GM12878 (cell line): ENCODE data around the gene DLG2. TPM values are rescaled to one million over a fixed set of nuclear protein-coding genes. Genes with fewer than 3 reads are reported as not detected.

Experiments
- ATAC-seq: fragments of 200-7000 bp; cut with Tn5 transposase; 3 replicates; pipeline ENCODE4 v1.9.1; 2020; ENCODE audit warnings: mild to moderate bottlenecking, moderate library complexity
- BruUV-seq: library from RNA; stranded (reverse); fragments of 400-500 nt; replicated peaks from 2 replicates; lab custom pipeline; 2021; lab: Mats Ljungman, UMichigan
- CTCF ChIA-PET: fragments of 300-600 bp; sonication (Branson Sonifier 250); formaldehyde crosslinking; extraction: SDS; loops from one replicate; lab custom pipeline; 2021; ENCODE audit warnings: inconsistent platforms; lab: Yijun Ruan, JAX
- POLR2A ChIA-PET: fragments of 350-600 bp; formaldehyde crosslinking; extraction: SDS; loops from one replicate; lab custom pipeline; 2021; ENCODE audit warnings: inconsistent platforms; lab: Charles Lee
- RAD21 ChIA-PET: fragments of 300-600 bp; sonication (Branson Sonifier 250); formaldehyde crosslinking; loops from one replicate; lab custom pipeline; 2023; ENCODE audit warnings: antibody characterized with exemption; ENCODE audit not compliant: unreplicated experiment; lab: Charles Lee
- SMC1A ChIA-PET: fragments of 300-600 bp; sonication (Branson Sonifier 250); formaldehyde crosslinking; loops from one replicate; lab custom pipeline; 2023; ENCODE audit not compliant: unreplicated experiment, uncharacterized antibody; lab: Charles Lee
- DNase-seq: peaks from one replicate; pipeline ENCODE4 v3.0.0-alpha.2; 2011; ENCODE audit warnings: low read depth, low spot score
- FAIRE-seq: peaks from 3 replicates; lab custom pipeline; 2011; peaks lifted over from hg19 to GRCh38; lab: Jason Lieb, UNC
- H2AFZ ChIP-seq: 2 replicates; pipeline ENCODE4 v1.6.0; 2011; ENCODE audit warnings: low read depth, low read length, control low read depth; ENCODE audit not compliant: control insufficient read depth
- H3K27ac ChIP-seq: 2 replicates; pipeline ENCODE4 v1.5.1; 2011; ENCODE audit warnings: control low read depth; ENCODE audit not compliant: control insufficient read depth, insufficient read depth
- H3K27me3 ChIP-seq, 2 experiments: replicated peaks in 1 of 2; 2 replicates each; pipeline versions ENCODE4 v1.6.0 to v1.6.1; 2011; ENCODE audit warnings: low read length in 1 of 2; ENCODE audit not compliant: control insufficient read depth in 2 of 2, insufficient read depth in 2 of 2
- H3K36me3 ChIP-seq, 2 experiments: 2 replicates each; pipeline ENCODE4 v1.5.1; 2011; ENCODE audit warnings: low read length in 1 of 2; ENCODE audit not compliant: control insufficient read depth in 2 of 2, insufficient read depth in 2 of 2
- H3K4me1 ChIP-seq: 2 replicates; pipeline ENCODE4 v1.6.1; 2011; ENCODE audit warnings: mild to moderate bottlenecking, low read length, moderate library complexity, mixed read lengths; ENCODE audit not compliant: control insufficient read depth, insufficient read depth
- H3K4me2 ChIP-seq: 2 replicates; pipeline ENCODE4 v1.6.0; 2011; ENCODE audit warnings: control low read depth; ENCODE audit not compliant: control insufficient read depth, insufficient read depth
- H3K4me3 ChIP-seq: fragments of 200-600 bp; sonication (generic); 2 replicates; pipeline ENCODE4 v1.5.1; 2016
- H3K79me2 ChIP-seq: 2 replicates; pipeline ENCODE4 v1.6.0; 2011; ENCODE audit warnings: low read length; ENCODE audit not compliant: control insufficient read depth, insufficient read depth
- H3K9ac ChIP-seq: 2 replicates; pipeline ENCODE4 v1.8.0; 2011; ENCODE audit warnings: low read length, control low read depth, mixed read lengths; ENCODE audit not compliant: control insufficient read depth, insufficient read depth
- H3K9me3 ChIP-seq: replicated peaks from 3 replicates; pipeline ENCODE4 v1.5.1; 2011; ENCODE audit warnings: mild to moderate bottlenecking, low read length; ENCODE audit not compliant: control insufficient read depth, insufficient read depth
- H4K20me1 ChIP-seq: 2 replicates; pipeline ENCODE4 v1.6.0; 2011; ENCODE audit not compliant: control insufficient read depth, insufficient read depth
- BCL11A ChIP-seq: IDR thresholded peaks from 2 replicates; pipeline ENCODE4 v1.6.1; 2011; ENCODE audit warnings: low read depth, low read length
- CREB1 ChIP-seq: IDR thresholded peaks from 2 replicates; pipeline ENCODE4 v1.6.1; 2012; ENCODE audit warnings: low read depth, mild to moderate bottlenecking, inconsistent platforms
- LARP7 ChIP-seq: fragments of 450-650 bp; IDR thresholded peaks from 2 replicates; pipeline ENCODE4 v1.6.1; 2017; ENCODE audit warnings: mild to moderate bottlenecking
- NFXL1 ChIP-seq: fragments of 450-650 bp; IDR thresholded peaks from 2 replicates; pipeline ENCODE4 v1.6.1; 2017; ENCODE audit warnings: antibody characterized with exemption, mild to moderate bottlenecking, borderline replicate concordance
- PAX8 ChIP-seq: fragments of 450-650 bp; IDR thresholded peaks from 2 replicates; pipeline ENCODE4 v1.6.1; 2017; ENCODE audit warnings: mild to moderate bottlenecking, moderate library complexity
- SUPT20H ChIP-seq: IDR thresholded peaks from 2 replicates; pipeline ENCODE4 v1.6.1; 2011; ENCODE audit warnings: low read depth, mild to moderate bottlenecking, low read length, moderate library complexity, borderline replicate concordance; ENCODE audit not compliant: control insufficient read depth
- ZNF217 ChIP-seq: fragments of 450-650 bp; IDR thresholded peaks from 2 replicates; pipeline ENCODE4 v1.6.1; 2017; ENCODE audit warnings: antibody characterized with exemption, mild to moderate bottlenecking
- ZNF384 ChIP-seq: IDR thresholded peaks from 2 replicates; pipeline ENCODE4 v1.6.1; 2012; ENCODE audit warnings: low read depth, mild to moderate bottlenecking, low read length, improper control_type of control experiment, borderline replicate concordance
- WGBS: methylation state at CpG from one replicate; pipeline ENCODE4 v1.1.6; 2016; ENCODE audit warnings: low lambda C conversion rate; ENCODE audit not compliant: insufficient replicate concordance, insufficient coverage; ENCODE audit errors: missing lambda C conversion rate; 5-methylcytosine and 5-hydroxymethylcytosine counted together
- in situ Hi-C: fragments of 300-500 bp; cut with MboI; formaldehyde crosslinking; loops from 9 replicates; pipeline ENCODE4 v1.14.3; 2018; ENCODE audit warnings: mixed read lengths
- intact Hi-C: fragments of 100-400 bp; cut with micrococcal nuclease; formaldehyde crosslinking; loops from one replicate; pipeline ENCODE4 v1.14.2; 2022; ENCODE audit not compliant: unreplicated experiment
- polyA plus RNA-seq, 11 experiments: library from polyadenylated mRNA; depleted of rRNA in 4 of 11; unstranded in 6 of 11; stranded (reverse) in 5 of 11; fragments of >200 nt; fragmentation: Nextera tagmentation in 4 of 11; fragmentation: Illumina TruSeq in 1 of 11; extraction: Ambion mirVana in 4 of 11; extraction: Trizol in 1 of 11; gene quantifications; 1 replicate in 1 of 11; 2 replicates in 10 of 11; pipeline versions ENCODE4 v1.2.1 to v1.2.3, GENCODE V29; 2011 to 2016; ENCODE audit warnings: inconsistent platforms in 2 of 11, missing spikeins in 2 of 11, low read depth in 1 of 11
- total RNA-seq, 4 experiments: library from RNA; depleted of rRNA in 3 of 4; stranded (reverse); fragments of >200 nt in 3 of 4; fragmentation: Illumina TruSeq in 1 of 4; extraction: Trizol in 1 of 4; gene quantifications; 2 replicates each; pipeline versions ENCODE4 v1.2.1 to v1.2.3, GENCODE V29; 2013 to 2021
- TF ChIP-seq, protein P1 (sequence below): fragments of 450-650 bp; IDR thresholded peaks from 2 replicates; pipeline ENCODE4 v1.6.1; 2017; ENCODE audit warnings: mild to moderate bottlenecking, moderate library complexity
- TF ChIP-seq, protein P2 (sequence below): IDR thresholded peaks from 2 replicates; pipeline ENCODE4 v1.6.1; 2012; ENCODE audit warnings: low read length, inconsistent platforms

Gene DLG2
- total and polyA plus RNA-seq, 10 of the 15 experiments (the other 5 are each of a cell fraction or from before 2014, with no cell fraction given) = 0.09 to 0.98 (median 0.35) TPM

DNA sequence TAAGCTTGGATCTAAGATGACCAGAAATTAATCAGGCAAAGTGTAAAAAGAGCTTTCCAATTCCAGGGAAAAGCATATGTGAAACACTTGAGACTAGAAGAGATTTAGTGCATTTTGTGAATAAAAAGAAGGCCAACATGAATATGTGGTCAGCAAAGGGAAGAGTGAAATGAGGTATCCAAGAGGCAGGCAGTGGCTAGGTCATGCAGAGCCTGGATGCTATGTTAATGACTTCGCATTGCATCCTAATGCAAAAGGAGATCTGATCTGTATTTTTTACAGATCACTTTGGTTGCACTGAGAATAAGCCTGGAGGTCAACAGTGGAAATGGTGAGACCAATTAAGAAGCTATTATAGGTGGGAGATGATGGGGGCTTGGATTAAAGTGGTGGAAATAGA, 1699.7 kb downstream of the DLG2 start:
- Histone ChIP-seq H3K4me1 (no peaks in the 10 kb centered on the region), H3K9ac (no peak overlapping the region), H2AFZ (no peak overlapping the region), H3K4me3 (no peak overlapping the region), H3K27me3 (no peaks in the 10 kb centered on the region), H4K20me1 (no peaks in the 10 kb centered on the region), H3K79me2 (no peaks in the 10 kb centered on the region), H3K4me2 (no peak overlapping the region), H3K27ac (no peak overlapping the region), H3K36me3 (no peaks in the 10 kb centered on the region), H3K9me3 (no peaks in the 10 kb centered on the region)
- BruUV-seq = no TSS peak
- DNase-seq = no peak
- in situ Hi-C loops (no loop called here), intact Hi-C loops (no loop called here)
- ATAC-seq = no peak
- TF ChIP-seq NFXL1 = no peak
- 67% methylated on average over 1 of the region's 1 CpG for WGBS
- CTCF ChIA-PET = interaction anchor here (1.9 kb wide), 1 partner anchor 91 kb away, joined by 4 read pairs; no protein-coding TSS in a partner anchor
- SMC1A ChIA-PET = interaction anchor here (1.5 kb wide), 1 partner anchor 12 kb away, joined by 3 read pairs; no protein-coding TSS in a partner anchor
- FAIRE-seq = no peak
- POLR2A ChIA-PET = no interaction called here
- RAD21 ChIA-PET = no interaction called here

DNA sequence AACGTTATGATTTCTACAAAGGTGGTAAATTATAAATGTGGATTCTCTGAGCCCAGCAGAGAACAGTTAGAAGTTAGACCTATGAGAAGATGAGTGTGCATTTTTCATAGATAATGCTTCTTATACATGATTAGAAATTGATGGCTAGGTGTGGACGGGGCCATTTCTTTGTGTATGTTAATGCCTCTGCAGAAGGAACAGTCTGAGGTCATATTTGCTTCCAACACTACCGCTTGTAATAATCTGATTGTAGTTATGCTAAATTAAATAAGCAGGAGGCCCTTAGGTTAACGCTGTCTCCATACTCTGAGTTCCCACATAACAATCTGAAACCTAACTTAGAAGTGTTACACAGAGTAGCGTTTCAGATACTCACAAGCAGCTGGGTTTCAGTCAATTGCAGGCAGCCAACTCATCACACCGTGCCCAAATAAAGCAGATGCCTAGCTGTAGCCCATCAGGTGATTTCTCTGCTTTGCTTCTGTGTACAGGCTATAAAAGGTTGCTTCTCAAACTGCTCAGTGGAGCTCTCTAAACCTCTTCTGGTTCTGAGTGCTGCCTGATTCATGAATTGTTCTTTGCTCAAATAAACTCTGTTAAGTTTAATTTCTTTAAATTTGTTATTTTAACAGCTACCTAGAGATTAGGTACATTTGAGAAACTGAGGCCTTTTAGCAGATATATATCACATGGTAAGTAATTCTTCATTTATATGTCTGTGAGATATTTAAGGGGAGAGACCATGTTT, 1702.2 kb downstream of the DLG2 start:
- no peaks in the 10 kb centered on the region for H3K4me1 ChIP-seq
- no peak overlapping the region for H3K4me3 ChIP-seq
- no peak overlapping the region for H3K4me2 ChIP-seq
- no peaks in the 10 kb centered on the region for H3K79me2 ChIP-seq
- no peak overlapping the region for H2AFZ ChIP-seq
- intact Hi-C loops (no loop called here), in situ Hi-C loops (no loop called here)
- FAIRE-seq (no peak), DNase-seq (no peak), ATAC-seq (no peak)
- no TSS peak for BruUV-seq
- H3K9me3 ChIP-seq = no peaks in the 10 kb centered on the region
- SMC1A ChIA-PET = no interaction called here
- 18% methylated on average over 6 of the region's 6 CpGs for WGBS
- no peak overlapping the region for H3K27ac ChIP-seq
- no peak overlapping the region for H3K9ac ChIP-seq
- POLR2A ChIA-PET = no interaction called here
- CTCF ChIA-PET = no interaction called here
- H3K27me3 ChIP-seq = no peaks in the 10 kb centered on the region
- RAD21 ChIA-PET = no interaction called here
- no peaks in the 10 kb centered on the region for H4K20me1 ChIP-seq
- H3K36me3 ChIP-seq = no peaks in the 10 kb centered on the region
- TF ChIP-seq SUPT20H = no peak
- no peak for TF ChIP-seq ZNF217
- no peak for TF ChIP-seq ZNF384
- TF ChIP-seq PAX8 = no peak
- TF ChIP-seq, protein P1, sequence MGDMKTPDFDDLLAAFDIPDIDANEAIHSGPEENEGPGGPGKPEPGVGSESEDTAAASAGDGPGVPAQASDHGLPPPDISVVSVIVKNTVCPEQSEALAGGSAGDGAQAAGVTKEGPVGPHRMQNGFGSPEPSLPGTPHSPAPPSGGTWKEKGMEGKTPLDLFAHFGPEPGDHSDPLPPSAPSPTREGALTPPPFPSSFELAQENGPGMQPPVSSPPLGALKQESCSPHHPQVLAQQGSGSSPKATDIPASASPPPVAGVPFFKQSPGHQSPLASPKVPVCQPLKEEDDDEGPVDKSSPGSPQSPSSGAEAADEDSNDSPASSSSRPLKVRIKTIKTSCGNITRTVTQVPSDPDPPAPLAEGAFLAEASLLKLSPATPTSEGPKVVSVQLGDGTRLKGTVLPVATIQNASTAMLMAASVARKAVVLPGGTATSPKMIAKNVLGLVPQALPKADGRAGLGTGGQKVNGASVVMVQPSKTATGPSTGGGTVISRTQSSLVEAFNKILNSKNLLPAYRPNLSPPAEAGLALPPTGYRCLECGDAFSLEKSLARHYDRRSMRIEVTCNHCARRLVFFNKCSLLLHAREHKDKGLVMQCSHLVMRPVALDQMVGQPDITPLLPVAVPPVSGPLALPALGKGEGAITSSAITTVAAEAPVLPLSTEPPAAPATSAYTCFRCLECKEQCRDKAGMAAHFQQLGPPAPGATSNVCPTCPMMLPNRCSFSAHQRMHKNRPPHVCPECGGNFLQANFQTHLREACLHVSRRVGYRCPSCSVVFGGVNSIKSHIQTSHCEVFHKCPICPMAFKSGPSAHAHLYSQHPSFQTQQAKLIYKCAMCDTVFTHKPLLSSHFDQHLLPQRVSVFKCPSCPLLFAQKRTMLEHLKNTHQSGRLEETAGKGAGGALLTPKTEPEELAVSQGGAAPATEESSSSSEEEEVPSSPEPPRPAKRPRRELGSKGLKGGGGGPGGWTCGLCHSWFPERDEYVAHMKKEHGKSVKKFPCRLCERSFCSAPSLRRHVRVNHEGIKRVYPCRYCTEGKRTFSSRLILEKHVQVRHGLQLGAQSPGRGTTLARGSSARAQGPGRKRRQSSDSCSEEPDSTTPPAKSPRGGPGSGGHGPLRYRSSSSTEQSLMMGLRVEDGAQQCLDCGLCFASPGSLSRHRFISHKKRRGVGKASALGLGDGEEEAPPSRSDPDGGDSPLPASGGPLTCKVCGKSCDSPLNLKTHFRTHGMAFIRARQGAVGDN = no peak
- no peak for TF ChIP-seq LARP7
- TF ChIP-seq BCL11A = no peak
- TF ChIP-seq CREB1 = no peak
- TF ChIP-seq, protein P2, sequence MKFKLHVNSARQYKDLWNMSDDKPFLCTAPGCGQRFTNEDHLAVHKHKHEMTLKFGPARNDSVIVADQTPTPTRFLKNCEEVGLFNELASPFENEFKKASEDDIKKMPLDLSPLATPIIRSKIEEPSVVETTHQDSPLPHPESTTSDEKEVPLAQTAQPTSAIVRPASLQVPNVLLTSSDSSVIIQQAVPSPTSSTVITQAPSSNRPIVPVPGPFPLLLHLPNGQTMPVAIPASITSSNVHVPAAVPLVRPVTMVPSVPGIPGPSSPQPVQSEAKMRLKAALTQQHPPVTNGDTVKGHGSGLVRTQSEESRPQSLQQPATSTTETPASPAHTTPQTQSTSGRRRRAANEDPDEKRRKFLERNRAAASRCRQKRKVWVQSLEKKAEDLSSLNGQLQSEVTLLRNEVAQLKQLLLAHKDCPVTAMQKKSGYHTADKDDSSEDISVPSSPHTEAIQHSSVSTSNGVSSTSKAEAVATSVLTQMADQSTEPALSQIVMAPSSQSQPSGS = no peak
